ENCODE measurements around the gene BORCS5.
"Not testable (repeated sequence)": the region's sequence is repeated elsewhere in the genome, so short reads cannot be mapped to it uniquely, and the experiment has no call there.

Gene BORCS5

GRCh38 chr12:12461923-12462315, 105.0 kb downstream of the BORCS5 start:
- DNase-seq (ENCODE audit: low read depth): no peak

- no peak for DNase-seq (ENCODE audit: low read depth)
Measured at GRCh38 chr12:12465522-12465921, 108.6 kb downstream of the BORCS5 start.

DNA sequence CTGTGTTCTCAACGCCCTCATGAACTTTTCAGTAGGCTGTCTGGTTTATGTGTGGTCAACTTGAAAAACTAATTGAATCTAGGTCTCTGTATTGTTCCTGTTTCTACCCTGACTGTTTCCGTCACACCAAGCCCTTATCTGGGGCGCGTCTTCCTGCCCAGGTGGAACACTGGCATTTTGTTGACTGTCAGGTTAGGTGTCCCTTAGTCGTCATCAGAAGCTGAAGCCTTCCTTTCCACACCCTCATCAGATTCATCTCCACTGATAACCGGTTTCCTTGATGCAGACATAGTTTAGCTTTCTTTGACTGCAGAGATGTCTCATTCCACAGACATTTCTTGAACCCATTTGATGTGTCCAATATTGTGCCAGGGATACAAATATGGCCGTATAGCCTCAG, 109.3 kb downstream of the BORCS5 start:
- DNase-seq (ENCODE audit: low read depth): no peak

- DNase-seq (ENCODE audit: low read depth): no peak
Measured at GRCh38 chr12:12467264-12467663, 110.4 kb downstream of the BORCS5 start.

- DNase-seq (ENCODE audit: low read depth): no peak
Measured at GRCh38 chr12:12467688-12468261, 110.9 kb downstream of the BORCS5 start.

GRCh38 chr12:12468575-12468974, 111.7 kb downstream of the BORCS5 start:
- DNase-seq (ENCODE audit: low read depth): no peak

- DNase-seq (ENCODE audit: low read depth): no peak
Measured at GRCh38 chr12:12469386-12469785, 112.5 kb downstream of the BORCS5 start.

- DNase-seq (ENCODE audit: low read depth): no peak
Measured at GRCh38 chr12:12470751-12471306, 114.0 kb downstream of the BORCS5 start.

- not testable (repeated sequence) for DNase-seq (ENCODE audit: low read depth)
Measured at GRCh38 chr12:12471982-12472961, 115.4 kb downstream of the BORCS5 start.

- no peak for DNase-seq (ENCODE audit: low read depth)
Measured at GRCh38 chr12:12473223-12473622, 116.3 kb downstream of the BORCS5 start.

DNA sequence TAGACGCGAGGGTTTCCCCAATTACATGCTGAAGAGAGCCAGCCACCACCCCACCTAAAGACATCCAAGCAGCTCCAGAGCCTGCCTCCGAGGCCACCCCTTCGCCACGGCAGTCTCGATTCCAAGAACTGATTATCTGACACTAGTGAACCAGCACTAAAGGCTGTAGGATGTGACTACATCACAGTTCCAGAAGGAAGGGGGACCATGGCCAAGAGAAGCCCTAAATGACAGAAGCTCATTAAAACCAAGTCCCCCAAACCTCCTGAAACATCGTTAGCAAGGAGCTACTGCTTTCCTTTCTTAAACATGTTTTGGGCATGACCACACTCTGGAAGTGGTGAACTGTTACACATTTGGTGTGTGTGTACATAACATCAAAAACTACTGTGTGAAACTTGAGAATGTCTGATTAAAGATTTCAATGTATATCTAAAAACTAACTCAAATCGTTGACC, 117.6 kb downstream of the BORCS5 start:
- no peak for DNase-seq (ENCODE audit: low read depth)

DNA sequence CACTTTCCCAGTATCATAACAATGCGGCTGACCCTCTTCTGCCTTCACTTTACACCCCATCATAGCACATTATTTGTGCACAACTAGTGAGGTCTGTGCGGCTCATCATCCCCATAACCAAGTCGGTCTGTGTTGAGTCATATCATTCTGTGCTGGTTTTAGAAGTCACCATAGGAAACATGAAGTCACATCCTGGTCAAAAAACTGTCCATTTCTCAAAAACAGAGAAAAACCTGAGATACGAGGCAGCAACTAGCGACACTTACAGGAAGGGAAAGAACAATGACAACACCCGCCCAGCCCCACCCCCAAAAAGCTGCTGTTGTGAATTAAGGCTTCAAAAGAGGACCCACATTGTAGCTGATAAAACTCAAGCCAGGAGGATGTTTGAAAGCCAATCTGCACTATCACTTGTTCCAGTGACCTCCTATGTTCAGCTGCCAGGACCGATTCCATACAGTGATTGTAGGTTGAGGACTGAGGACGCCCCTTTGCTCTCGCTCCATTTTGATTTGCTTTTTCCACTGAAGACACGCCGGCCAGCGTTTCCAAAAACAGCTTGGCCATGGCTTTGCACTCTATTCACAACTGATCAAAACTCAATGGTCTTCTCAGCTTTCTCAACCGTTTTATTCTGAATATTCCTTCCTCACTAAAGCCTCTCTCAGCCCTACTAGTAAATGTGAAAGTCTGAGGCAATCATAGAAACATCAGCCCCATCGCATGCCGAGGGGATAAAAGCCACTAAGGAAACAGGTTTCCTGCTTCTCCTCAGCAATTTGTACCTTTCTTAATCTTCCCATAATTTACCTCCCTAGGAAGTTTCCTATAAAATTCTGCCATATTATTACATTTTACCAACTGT, 118.3 kb downstream of the BORCS5 start:
- DNase-seq (ENCODE audit: low read depth): peak; percentile 22

DNA sequence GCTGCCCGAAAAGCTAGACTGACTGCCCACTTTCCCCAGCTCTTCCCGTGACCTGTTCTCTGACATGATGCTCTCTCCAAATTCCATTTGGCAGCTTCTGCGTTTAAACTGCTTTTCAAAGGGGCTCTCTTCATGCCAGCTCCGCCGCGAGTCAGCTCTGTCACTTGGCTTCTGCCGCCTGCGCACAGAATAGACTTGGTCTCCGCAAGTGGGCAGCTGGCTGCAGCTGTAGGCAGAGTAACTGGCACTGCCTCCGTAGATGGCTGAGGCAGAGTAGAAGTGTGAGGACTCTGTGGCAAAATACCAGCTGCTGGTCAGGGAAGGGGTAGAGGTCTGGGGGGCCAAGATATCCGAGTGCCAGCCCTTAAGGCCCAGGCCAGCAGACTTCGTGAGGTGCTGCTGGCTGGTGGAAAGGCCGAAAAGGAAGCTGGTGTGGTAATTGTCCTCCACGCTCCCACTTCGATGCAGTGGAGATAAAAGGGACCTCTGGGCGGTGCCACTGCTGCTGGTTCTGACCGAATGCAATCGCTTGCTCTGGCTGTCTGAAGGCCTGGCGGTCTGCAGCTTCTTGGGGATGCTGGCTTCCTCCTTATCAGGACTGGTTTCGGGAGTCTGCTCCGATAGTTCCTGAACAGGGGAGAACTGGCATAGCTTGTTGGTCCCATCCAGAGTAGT, 120.1 kb downstream of the BORCS5 start:
- no peak for DNase-seq (ENCODE audit: low read depth)

GRCh38 chr12:12477532-12477890, 120.6 kb downstream of the BORCS5 start:
- no peak for DNase-seq (ENCODE audit: low read depth)

GRCh38 chr12:12480074-12480473, 123.2 kb downstream of the BORCS5 start:
- DNase-seq (ENCODE audit: low read depth): no peak

DNA sequence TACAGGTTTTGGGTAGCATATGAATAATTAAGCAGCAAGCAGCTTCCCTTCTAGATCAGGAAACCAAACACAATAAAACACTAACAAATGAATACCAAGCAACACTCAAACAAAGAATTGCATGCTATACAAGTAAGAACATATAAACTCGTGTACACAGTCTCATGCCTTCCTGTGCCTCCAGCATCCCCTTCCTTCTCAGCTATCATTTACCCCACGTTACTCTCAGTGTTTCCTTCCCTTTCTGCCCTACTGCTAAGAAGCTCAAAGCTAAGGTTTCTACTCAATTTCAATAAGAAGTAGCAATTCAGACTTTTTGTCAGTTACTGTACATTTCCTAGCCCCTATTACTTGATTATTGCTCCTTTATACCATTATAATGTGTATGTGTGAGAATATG, 124.8 kb downstream of the BORCS5 start:
- no peak for DNase-seq (ENCODE audit: low read depth)

DNA sequence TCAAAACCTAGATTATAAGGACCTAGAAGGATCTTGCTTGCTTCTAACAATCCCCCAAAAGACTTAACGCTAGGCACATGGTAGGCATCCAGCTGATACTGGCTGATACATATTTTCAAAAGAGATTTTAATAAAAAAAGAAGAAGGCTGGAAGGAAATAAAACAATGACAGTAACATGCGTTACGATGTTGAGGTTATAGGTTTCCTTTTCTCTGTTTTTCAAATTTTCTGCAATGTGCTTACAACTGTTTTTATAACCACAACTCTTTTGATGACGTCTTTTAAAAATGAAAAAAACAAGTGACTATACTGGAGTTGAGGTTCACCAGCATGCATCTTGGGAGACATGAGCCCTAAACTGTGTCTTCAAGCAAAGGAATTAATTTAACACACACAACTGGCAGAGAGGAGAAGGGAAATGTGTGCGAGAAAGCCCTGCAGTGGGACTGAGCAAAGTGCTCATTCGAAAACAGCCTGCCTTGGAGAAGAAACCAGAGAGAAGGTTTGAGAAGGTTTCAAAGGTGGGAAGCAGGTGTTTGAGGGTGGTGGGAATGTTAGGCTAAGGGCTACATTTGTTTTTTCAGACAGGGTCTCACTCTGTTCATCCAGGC, 125.4 kb downstream of the BORCS5 start:
- no peak for DNase-seq (ENCODE audit: low read depth)

- DNase-seq (ENCODE audit: low read depth): no peak
Measured at GRCh38 chr12:12482959-12483358, 126.1 kb downstream of the BORCS5 start.

DNA sequence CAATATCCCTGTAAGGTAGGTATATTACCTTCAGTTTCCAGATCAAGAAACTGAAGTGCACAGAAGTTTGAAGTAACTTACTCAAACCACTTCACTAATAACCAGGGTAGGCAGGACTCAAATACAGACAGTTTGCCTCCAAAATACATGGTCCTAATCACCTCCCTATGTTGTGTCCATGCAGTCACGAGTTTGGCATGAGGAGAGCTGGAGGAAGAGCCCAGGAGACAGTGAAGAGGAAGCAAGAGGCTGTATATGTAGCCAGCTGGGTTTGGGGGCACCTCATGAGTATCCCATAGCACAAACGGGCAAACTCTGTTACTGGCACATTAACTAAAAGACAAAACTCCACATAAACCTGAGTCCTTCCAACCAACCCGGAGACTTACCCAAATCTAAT, 126.6 kb downstream of the BORCS5 start:
- no peak for DNase-seq (ENCODE audit: low read depth)

- DNase-seq (ENCODE audit: low read depth): no peak
Measured at GRCh38 chr12:12486661-12487240, 129.9 kb downstream of the BORCS5 start.

- no peak for DNase-seq (ENCODE audit: low read depth)
Measured at GRCh38 chr12:12487490-12487889, 130.6 kb downstream of the BORCS5 start.
